Calu3 (cell line): ENCODE data around the gene FOSB. TPM values are rescaled to one million over a fixed set of nuclear protein-coding genes. Genes with fewer than 3 reads are reported as not detected.

ENCODE experiments used
- BruUV-seq: library from RNA; stranded (reverse); fragments of 400-500 nt; replicated peaks from 2 replicates; lab custom pipeline; 2021; lab: Mats Ljungman, UMichigan
- CTCF ChIA-PET: fragments of 300-600 bp; sonication (Branson Sonifier 250); formaldehyde crosslinking; loops from one replicate; lab custom pipeline; 2022; ENCODE audit warnings: antibody characterized with exemption; lab: Charles Lee
- DNase-seq: peaks from one replicate; pipeline ENCODE4 v3.0.0; 2022
- H3K27ac Mint-ChIP-seq: one replicate; pipeline ENCODE4 v1.8.0; 2022; ENCODE audit warnings: mixed read lengths; ENCODE audit not compliant: unreplicated experiment
- H3K27me3 Mint-ChIP-seq: one replicate; pipeline ENCODE4 v1.8.0; 2022; ENCODE audit warnings: mixed read lengths; ENCODE audit not compliant: unreplicated experiment
- H3K36me3 Mint-ChIP-seq: one replicate; pipeline ENCODE4 v1.8.0; 2022; ENCODE audit warnings: mild to moderate bottlenecking, moderate library complexity, mixed read lengths; ENCODE audit not compliant: insufficient read depth, unreplicated experiment
- H3K4me1 Mint-ChIP-seq: one replicate; pipeline ENCODE4 v1.8.0; 2022; ENCODE audit warnings: mild to moderate bottlenecking, low read depth, mixed read lengths; ENCODE audit not compliant: unreplicated experiment
- H3K4me3 Mint-ChIP-seq: one replicate; pipeline ENCODE4 v1.8.0; 2022; ENCODE audit warnings: mild to moderate bottlenecking, low read depth, moderate library complexity, mixed read lengths; ENCODE audit not compliant: unreplicated experiment
- H3K9me3 Mint-ChIP-seq: one replicate; pipeline ENCODE4 v1.8.0; 2022; ENCODE audit warnings: low read depth, mixed read lengths; ENCODE audit not compliant: unreplicated experiment
- intact Hi-C: fragments of 100-400 bp; cut with micrococcal nuclease; formaldehyde crosslinking; loops from one replicate; pipeline ENCODE4 v1.10.0; 2022; ENCODE audit not compliant: unreplicated experiment
- total RNA-seq: library from RNA; stranded (reverse); gene quantifications from 2 replicates; pipeline ENCODE4 v1.2.3, GENCODE V29; 2022
- TF ChIP-seq, protein P1 (sequence below): fragments of 200-600 bp; IDR thresholded peaks from one replicate; pipeline ENCODE4 v1.8.0; 2022; ENCODE audit warnings: antibody characterized with exemption; ENCODE audit not compliant: unreplicated experiment

The FOSB gene
- total RNA-seq, 1 experiment from 2014 or later: 23.8 TPM

GRCh38 chr19:45477713-45478453 lies 10.1 kb downstream of the FOSB start:
- Mint-ChIP-seq H3K27me3 (peaks cover 7% of the 10 kb centered on the region), H3K36me3 (peaks cover 58% of the 10 kb centered on the region), H3K27ac (peak overlapping the region; percentile 98), H3K4me3 (peak overlapping the region; percentile 52), H3K4me1 (peaks cover 34% of the 10 kb centered on the region), H3K9me3 (no peaks in the 10 kb centered on the region)
- CTCF ChIA-PET: interaction anchor here (0.6 to 4.7 kb wide), 23 partner anchors 10 to 315 kb away, joined by 3 to 181 read pairs (median 5); partner anchors contain the start of genes DMWD, ERCC2, FOSB and PPP1R13L
- BruUV-seq: no TSS peak
- intact Hi-C loops: loop anchor here (1.0 to 2.0 kb wide), 3 partner anchors 39 to 75 kb away; no protein-coding TSS in a partner anchor
- TF ChIP-seq, protein P1, sequence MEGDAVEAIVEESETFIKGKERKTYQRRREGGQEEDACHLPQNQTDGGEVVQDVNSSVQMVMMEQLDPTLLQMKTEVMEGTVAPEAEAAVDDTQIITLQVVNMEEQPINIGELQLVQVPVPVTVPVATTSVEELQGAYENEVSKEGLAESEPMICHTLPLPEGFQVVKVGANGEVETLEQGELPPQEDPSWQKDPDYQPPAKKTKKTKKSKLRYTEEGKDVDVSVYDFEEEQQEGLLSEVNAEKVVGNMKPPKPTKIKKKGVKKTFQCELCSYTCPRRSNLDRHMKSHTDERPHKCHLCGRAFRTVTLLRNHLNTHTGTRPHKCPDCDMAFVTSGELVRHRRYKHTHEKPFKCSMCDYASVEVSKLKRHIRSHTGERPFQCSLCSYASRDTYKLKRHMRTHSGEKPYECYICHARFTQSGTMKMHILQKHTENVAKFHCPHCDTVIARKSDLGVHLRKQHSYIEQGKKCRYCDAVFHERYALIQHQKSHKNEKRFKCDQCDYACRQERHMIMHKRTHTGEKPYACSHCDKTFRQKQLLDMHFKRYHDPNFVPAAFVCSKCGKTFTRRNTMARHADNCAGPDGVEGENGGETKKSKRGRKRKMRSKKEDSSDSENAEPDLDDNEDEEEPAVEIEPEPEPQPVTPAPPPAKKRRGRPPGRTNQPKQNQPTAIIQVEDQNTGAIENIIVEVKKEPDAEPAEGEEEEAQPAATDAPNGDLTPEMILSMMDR: no peak
- peak; percentile 47 for DNase-seq

DNA sequence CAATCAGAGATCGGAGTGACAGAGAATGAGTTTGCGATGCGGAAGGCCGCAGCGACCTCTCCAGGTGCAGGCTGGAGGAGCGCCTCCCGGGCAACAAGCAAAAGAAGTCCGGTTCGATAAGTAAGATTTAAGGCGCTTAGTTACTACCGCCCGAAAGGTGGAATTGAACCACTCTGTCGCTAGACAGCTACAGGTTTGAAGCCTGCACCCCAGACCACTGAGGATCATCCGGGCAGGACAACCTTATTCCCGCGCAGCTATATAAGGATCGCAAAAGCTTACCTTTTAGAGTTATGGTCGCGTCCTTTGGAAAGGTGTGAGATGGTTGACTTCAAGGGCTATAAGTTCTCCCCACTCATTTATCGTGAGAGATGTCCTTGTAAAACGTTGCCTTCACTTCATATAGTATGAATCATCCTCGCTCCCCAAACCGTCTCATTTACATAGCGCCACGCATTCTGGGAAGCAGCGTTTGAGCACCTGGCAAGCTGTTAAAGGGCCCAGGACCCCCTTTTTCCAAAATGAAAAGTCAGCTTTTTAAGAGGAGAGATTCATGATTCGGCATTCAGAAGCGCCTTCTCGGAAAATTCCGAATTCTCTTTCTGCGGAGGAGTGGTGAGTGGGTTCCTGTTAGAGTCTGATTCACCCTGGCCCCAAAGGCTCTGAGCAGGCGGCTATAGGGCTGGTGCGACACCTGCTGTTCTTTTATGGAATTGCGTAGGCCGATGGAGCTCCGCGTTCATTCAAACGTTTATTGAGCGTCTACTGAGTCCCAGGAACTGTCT lies 10.8 kb downstream of the FOSB start:
- BruUV-seq: TSS peak; percentile 100
- CTCF ChIA-PET: interaction anchor here (0.6 to 4.7 kb wide), 25 partner anchors 11 to 214 kb away, joined by 3 to 181 read pairs (median 5); partner anchors contain the start of genes ERCC2, FOSB, OPA3 and PPP1R13L
- H3K27me3 Mint-ChIP-seq: no peaks in the 10 kb centered on the region
- intact Hi-C loops: loop anchor here (1.0 to 2.0 kb wide), 3 partner anchors 39 to 75 kb away; no protein-coding TSS in a partner anchor
- peak; percentile 92 for DNase-seq
- H3K9me3 Mint-ChIP-seq: no peaks in the 10 kb centered on the region
- peaks cover 31% of the 10 kb centered on the region for H3K4me1 Mint-ChIP-seq
- H3K36me3 Mint-ChIP-seq: peaks cover 50% of the 10 kb centered on the region
- H3K4me3 Mint-ChIP-seq: peak overlapping the region; percentile 52
- peak overlapping the region; percentile 98 for H3K27ac Mint-ChIP-seq
- TF ChIP-seq, protein P1: peak; percentile 99

- BruUV-seq: no TSS peak
- CTCF ChIA-PET: interaction anchor here (0.6 kb wide), 1 partner anchor 30 kb away, joined by 5 read pairs; no protein-coding TSS in a partner anchor
- Mint-ChIP-seq H3K9me3 (no peaks in the 10 kb centered on the region), H3K27me3 (no peaks in the 10 kb centered on the region), H3K27ac (no peak overlapping the region), H3K36me3 (peaks cover 25% of the 10 kb centered on the region), H3K4me1 (peaks cover 15% of the 10 kb centered on the region), H3K4me3 (no peak overlapping the region)
- intact Hi-C loops: no loop called here
- TF ChIP-seq, protein P1: no peak
- no peak for DNase-seq
Observed at GRCh38 chr19:45483033-45483432, 15.2 kb downstream of the FOSB start.

DNA sequence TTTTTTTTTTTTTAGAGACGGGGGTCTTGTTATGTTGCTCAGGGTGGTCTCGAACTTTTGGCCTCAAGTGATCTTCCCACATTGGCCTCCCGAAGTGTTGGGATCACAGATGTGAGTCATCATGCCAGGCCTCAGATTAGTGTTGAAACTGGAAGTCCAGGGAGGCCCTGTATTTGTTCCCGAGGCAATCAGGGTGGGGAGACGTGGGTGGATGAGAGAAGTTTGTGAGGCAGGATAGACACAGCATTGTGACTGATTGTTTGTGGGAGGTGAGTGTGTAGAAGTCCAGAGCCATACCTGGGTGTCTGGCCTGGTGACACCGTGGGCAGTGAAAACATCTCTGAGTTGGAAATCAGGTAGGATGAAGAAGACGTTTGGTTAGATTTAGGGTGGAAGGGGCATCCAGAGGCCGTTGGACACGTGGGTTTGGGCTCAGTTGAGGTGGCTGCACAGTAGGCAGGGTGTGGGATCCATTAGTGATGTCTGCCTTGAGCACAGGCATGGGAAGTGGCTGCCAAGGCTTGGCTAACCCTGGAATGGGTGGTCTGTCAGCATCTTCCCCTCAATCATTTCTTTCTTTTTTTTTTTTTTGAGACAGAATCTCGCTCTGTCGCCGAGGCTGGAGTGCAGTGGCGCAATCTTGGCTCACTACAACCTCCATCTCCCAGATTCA lies 16.6 kb downstream of the FOSB start:
- H3K27ac Mint-ChIP-seq: no peak overlapping the region
- H3K9me3 Mint-ChIP-seq: no peaks in the 10 kb centered on the region
- H3K27me3 Mint-ChIP-seq: no peaks in the 10 kb centered on the region
- no peak for DNase-seq
- H3K36me3 Mint-ChIP-seq: peaks cover 13% of the 10 kb centered on the region
- no TSS peak for BruUV-seq
- H3K4me1 Mint-ChIP-seq: peaks cover 10% of the 10 kb centered on the region
- TF ChIP-seq, protein P1: no peak
- CTCF ChIA-PET: interaction anchor here (0.6 to 2.0 kb wide), 13 partner anchors 12 to 236 kb away, joined by 3 to 35 read pairs (median 5); partner anchors contain the start of gene PPP1R13L
- H3K4me3 Mint-ChIP-seq: no peak overlapping the region
- intact Hi-C loops: no loop called here
